MM.1S (cell line): ENCODE measurements around the gene HSBP1L1.

Experiments
- DNase-seq: peaks from one replicate; pipeline ENCODE4 v3.0.0-alpha.2; 2015
- H2AFZ ChIP-seq: fragments of 300-600 bp; sonication (generic); 2 replicates; pipeline ENCODE4 v1.6.0; 2016; ENCODE audit warnings: antibody characterized with exemption, low read length
- H3F3A ChIP-seq: fragments of 300-600 bp; sonication (generic); 2 replicates; pipeline ENCODE4 v1.6.1; 2016; ENCODE audit warnings: mild to moderate bottlenecking, antibody characterized with exemption, low read length, moderate library complexity, mixed read lengths; ENCODE audit not compliant: insufficient read depth
- H3K27ac ChIP-seq: fragments of 300-600 bp; sonication (generic); 2 replicates; pipeline ENCODE4 v1.5.1; 2016; ENCODE audit warnings: mild to moderate bottlenecking, low read length
- H3K27me3 ChIP-seq: fragments of 300-600 bp; sonication (generic); replicated peaks from 2 replicates; pipeline ENCODE4 v1.6.0; 2016; ENCODE audit warnings: low read length; ENCODE audit not compliant: insufficient read depth
- H3K36me3 ChIP-seq: fragments of 300-600 bp; sonication (generic); replicated peaks from 2 replicates; pipeline ENCODE4 v1.6.1; 2016; ENCODE audit warnings: mild to moderate bottlenecking, low read length, mixed read lengths; ENCODE audit not compliant: insufficient read depth
- H3K4me1 ChIP-seq: fragments of 300-600 bp; sonication (generic); 2 replicates; pipeline ENCODE4 v1.6.1; 2016; ENCODE audit warnings: low read length, mixed read lengths
- H3K4me2 ChIP-seq: fragments of 300-600 bp; sonication (generic); 2 replicates; pipeline ENCODE4 v1.6.0; 2016; ENCODE audit warnings: low read depth, low read length
- H3K4me3 ChIP-seq: fragments of 300-600 bp; sonication (generic); 2 replicates; pipeline ENCODE4 v1.5.1; 2016; ENCODE audit warnings: low read length, mixed read lengths
- H3K79me2 ChIP-seq: fragments of 300-600 bp; sonication (generic); 2 replicates; pipeline ENCODE4 v1.6.1; 2016; ENCODE audit warnings: mixed run types, low read length, mixed read lengths
- H3K9ac ChIP-seq: fragments of 300-600 bp; sonication (generic); 2 replicates; pipeline ENCODE4 v1.6.1; 2016; ENCODE audit warnings: low read length, mixed read lengths
- H3K9me2 ChIP-seq: fragments of 300-600 bp; sonication (generic); replicated peaks from 2 replicates; pipeline ENCODE4 v1.6.1; 2016; ENCODE audit warnings: mild to moderate bottlenecking, low read length, mixed read lengths; ENCODE audit not compliant: insufficient read depth
- H3K9me3 ChIP-seq: fragments of 300-600 bp; sonication (generic); replicated peaks from 2 replicates; pipeline ENCODE4 v1.6.1; 2016; ENCODE audit warnings: mild to moderate bottlenecking, low read length, mixed read lengths; ENCODE audit not compliant: insufficient read depth
- H4K20me1 ChIP-seq: fragments of 300-600 bp; sonication (generic); 2 replicates; pipeline ENCODE4 v1.6.1; 2016; ENCODE audit warnings: mild to moderate bottlenecking, low read length, moderate library complexity, mixed read lengths; ENCODE audit not compliant: insufficient read depth
- EZH2 ChIP-seq: fragments of 300-600 bp; sonication (generic); optimal IDR thresholded peaks from 2 replicates; pipeline ENCODE3; 2017; ENCODE audit warnings: low read depth, mild to moderate bottlenecking, antibody characterized with exemption, low read length, mixed read lengths
- EZH2phosphoT487 ChIP-seq: fragments of 300-600 bp; sonication (generic); IDR thresholded peaks from 2 replicates; pipeline ENCODE4 v1.6.1; 2018; ENCODE audit warnings: antibody characterized with exemption, low read length
- TF ChIP-seq, protein P1 (sequence below): fragments of 300-600 bp; sonication (generic); IDR thresholded peaks from 2 replicates; pipeline ENCODE4 v1.5.1; 2016; ENCODE audit warnings: antibody characterized with exemption, low read length, mixed read lengths

HSBP1L1 gene

DNA sequence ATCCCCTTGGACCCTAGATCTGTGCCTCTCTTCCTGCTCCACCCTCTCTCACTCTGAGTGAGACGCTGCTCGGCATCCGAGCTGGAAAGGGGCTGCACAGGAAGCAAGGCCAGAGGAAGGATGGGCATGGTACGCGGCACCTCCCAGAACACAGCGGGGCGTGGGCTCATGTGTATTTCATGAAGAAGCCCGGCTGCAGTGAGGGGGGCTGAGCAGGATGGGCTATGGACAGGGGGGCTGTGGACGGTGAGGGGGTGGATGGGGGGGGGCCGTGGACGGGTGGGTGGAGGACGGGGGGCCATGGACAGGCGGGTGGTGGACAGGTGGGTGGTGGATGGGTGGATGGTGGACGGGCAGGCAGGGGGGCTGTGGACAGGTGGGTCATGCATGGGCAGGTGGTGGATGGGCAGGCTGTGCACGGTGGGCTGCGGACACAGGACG lies 41.5 kb upstream of the HSBP1L1 start:
- Histone ChIP-seq H3K27ac (no peak overlapping the region), H3K9me3 (no peaks in the 10 kb centered on the region), H3K27me3 (no peaks in the 10 kb centered on the region), H2AFZ (no peak overlapping the region), H3K36me3 (no peaks in the 10 kb centered on the region), H3K4me1 (no peaks in the 10 kb centered on the region), H3F3A (no peaks in the 10 kb centered on the region), H3K9me2 (no peaks in the 10 kb centered on the region), H3K4me2 (no peak overlapping the region), H3K79me2 (no peaks in the 10 kb centered on the region), H4K20me1 (no peaks in the 10 kb centered on the region), H3K4me3 (no peak overlapping the region), H3K9ac (no peak overlapping the region)
- TF ChIP-seq EZH2 (no peak), EZH2phosphoT487 (no peak)
- TF ChIP-seq, protein P1, sequence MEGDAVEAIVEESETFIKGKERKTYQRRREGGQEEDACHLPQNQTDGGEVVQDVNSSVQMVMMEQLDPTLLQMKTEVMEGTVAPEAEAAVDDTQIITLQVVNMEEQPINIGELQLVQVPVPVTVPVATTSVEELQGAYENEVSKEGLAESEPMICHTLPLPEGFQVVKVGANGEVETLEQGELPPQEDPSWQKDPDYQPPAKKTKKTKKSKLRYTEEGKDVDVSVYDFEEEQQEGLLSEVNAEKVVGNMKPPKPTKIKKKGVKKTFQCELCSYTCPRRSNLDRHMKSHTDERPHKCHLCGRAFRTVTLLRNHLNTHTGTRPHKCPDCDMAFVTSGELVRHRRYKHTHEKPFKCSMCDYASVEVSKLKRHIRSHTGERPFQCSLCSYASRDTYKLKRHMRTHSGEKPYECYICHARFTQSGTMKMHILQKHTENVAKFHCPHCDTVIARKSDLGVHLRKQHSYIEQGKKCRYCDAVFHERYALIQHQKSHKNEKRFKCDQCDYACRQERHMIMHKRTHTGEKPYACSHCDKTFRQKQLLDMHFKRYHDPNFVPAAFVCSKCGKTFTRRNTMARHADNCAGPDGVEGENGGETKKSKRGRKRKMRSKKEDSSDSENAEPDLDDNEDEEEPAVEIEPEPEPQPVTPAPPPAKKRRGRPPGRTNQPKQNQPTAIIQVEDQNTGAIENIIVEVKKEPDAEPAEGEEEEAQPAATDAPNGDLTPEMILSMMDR, result no peak
- no peak for DNase-seq

DNA sequence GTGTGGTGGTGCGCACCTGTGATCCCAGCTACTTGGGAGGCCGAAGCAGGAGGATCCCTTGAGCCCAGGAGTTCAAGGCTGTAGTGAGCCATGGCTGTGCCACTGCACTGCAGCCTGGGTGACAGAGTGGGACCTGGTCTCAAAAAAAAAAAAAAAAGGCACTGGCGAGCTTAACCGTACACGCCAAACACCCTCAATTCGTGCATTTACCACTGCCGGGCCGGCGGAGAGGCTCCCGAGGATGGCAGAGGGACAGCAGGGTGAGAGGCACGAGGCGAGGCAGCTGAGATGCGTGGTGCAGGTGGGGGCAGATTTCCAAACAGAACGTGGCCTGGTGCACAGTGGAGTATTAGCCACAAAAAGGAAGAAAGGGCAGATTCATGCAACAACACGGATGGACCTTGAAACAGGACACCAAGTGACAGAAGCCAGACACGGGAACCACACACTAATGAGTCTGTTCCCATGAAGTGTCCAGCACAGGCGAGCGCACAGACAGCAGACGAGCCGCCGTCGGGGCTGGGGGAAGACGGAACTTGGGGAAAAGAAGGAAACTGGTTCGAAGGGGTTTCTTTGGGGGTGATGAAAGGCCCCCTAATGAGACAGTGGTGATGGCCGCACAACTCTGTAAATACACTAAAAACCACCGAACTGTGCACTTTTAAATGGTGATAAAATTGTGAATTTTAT lies 40.4 kb upstream of the HSBP1L1 start:
- Histone ChIP-seq H2AFZ (no peak overlapping the region), H3K4me1 (no peaks in the 10 kb centered on the region), H3K27me3 (no peaks in the 10 kb centered on the region), H3K4me2 (no peak overlapping the region), H3K4me3 (no peak overlapping the region), H3K9me2 (no peaks in the 10 kb centered on the region), H4K20me1 (no peaks in the 10 kb centered on the region), H3K79me2 (peaks cover 4% of the 10 kb centered on the region), H3K9ac (no peak overlapping the region), H3K36me3 (0 out of 2 replicates have a peak, but pooled peaks cover 6% of the 10 kb centered on the region), H3K27ac (no peak overlapping the region), H3F3A (no peaks in the 10 kb centered on the region), H3K9me3 (0 out of 2 replicates have a peak, but pooled peaks cover under 1% of the 10 kb centered on the region)
- no peak for TF ChIP-seq EZH2phosphoT487
- no peak for DNase-seq

DNA sequence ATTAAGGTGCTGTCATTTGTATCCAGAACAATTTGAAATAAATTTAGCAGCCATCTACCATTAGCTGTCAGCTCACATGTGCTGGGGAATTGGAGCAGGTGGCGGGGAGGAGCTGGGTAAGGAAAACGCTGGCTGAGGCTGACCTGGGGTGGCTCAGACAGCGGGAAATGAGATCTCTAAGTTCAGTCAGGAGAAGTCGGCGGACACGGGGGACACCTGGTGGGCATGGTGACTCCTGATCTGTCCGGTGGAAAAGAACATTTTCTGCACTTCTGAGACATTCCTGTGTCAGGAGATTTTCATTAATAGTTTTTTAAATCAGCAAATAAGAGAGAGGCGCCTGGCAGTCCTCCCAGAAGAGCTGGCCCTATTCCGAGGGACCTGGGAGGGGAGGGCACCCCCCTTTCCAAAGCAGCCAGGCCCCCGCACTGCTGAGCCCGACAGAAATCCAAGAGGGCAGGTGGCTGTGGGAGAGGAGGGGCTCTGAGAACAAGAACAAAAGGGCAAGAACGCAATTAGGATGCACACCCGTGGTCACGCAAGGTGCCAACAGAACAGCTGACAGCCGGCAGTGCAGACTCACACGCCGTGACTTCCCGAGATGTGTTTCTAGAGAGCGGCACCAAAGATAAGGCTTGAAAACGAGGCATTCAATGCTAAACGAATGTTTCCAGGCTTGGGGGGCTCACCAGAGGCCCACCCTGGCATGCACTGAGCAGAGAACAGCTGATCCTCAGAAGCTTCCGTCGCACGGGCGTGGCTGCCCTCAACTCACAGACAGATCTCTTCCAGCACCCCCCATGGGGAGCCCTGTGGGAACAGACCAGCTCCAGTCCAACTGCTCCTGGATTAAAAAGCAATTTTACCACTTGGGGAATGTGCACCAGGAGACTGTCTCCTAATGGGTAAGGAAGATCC lies 39.4 kb upstream of the HSBP1L1 start:
- no peak for TF ChIP-seq EZH2
- TF ChIP-seq, protein P1, result no peak
- no peak for TF ChIP-seq EZH2phosphoT487
- Histone ChIP-seq H3K4me3 (no peak overlapping the region), H3K4me2 (no peak overlapping the region), H3K4me1 (no peaks in the 10 kb centered on the region), H2AFZ (no peak overlapping the region), H3K36me3 (0 out of 2 replicates have a peak, but pooled peaks cover 7% of the 10 kb centered on the region), H3K9me2 (no peaks in the 10 kb centered on the region), H3F3A (no peaks in the 10 kb centered on the region), H4K20me1 (no peaks in the 10 kb centered on the region), H3K27me3 (no peaks in the 10 kb centered on the region), H3K9me3 (0 out of 2 replicates have a peak, but pooled peaks cover 3% of the 10 kb centered on the region), H3K9ac (no peak overlapping the region), H3K79me2 (peaks cover 7% of the 10 kb centered on the region), H3K27ac (no peak overlapping the region)
- DNase-seq, result no peak
